Measurements from ENCODE around the gene MOB3B. TPM values are rescaled to one million over a fixed set of nuclear protein-coding genes. Genes with fewer than 3 reads are reported as not detected.

The MOB3B gene
- total RNA-seq, 1 experiment from 2014 or later = 0.19 TPM

- CTCF ChIA-PET = no interaction called here
- Histone ChIP-seq H3K9me3 (ENCODE audit: low read depth, low read length, poor library complexity, severe bottlenecking) (no peaks in the 10 kb centered on the region), H3K27me3 (replicated peaks; ENCODE audit: insufficient read depth, low read depth, low read length, poor library complexity) (no peaks in the 10 kb centered on the region), H3K4me3 (ENCODE audit: low read depth, low read length, poor library complexity, severe bottlenecking) (no peak overlapping the region), H3K36me3 (ENCODE audit: insufficient read depth, low read length, poor library complexity, severe bottlenecking) (no peaks in the 10 kb centered on the region), H3K27ac (ENCODE audit: low read depth, low read length, poor library complexity, severe bottlenecking) (no peak overlapping the region), H3K4me1 (ENCODE audit: insufficient read depth, low read length, poor library complexity, severe bottlenecking) (no peaks in the 10 kb centered on the region)
- BruUV-seq (replicated peaks) = no TSS peak
- intact Hi-C loops (cut with micrococcal nuclease; ENCODE audit: unreplicated experiment) = loop anchor here (10.0 kb wide), 2 partner anchors 390 to 740 kb away; no protein-coding TSS in a partner anchor
- POLR2A ChIA-PET (ENCODE audit: low non-redundant PET) = no interaction called here
- no peak for DNase-seq (ENCODE audit: low spot score)
- TF ChIP-seq EZH2 (IDR thresholded peaks at IDR 0.05; ENCODE audit: borderline replicate concordance, low read depth, low read length, poor library complexity, severe bottlenecking) = no peak
- no peak for TF ChIP-seq CTCF (conservative IDR thresholded peaks at IDR 0.05; ENCODE audit: low read depth, low read length)
Measured at GRCh38 chr9:27335075-27335474, 194.5 kb downstream of the MOB3B start.

GRCh38 chr9:27333241-27334052 lies 196.2 kb downstream of the MOB3B start:
- TF ChIP-seq EZH2 (IDR thresholded peaks at IDR 0.05; ENCODE audit: borderline replicate concordance, low read depth, low read length, poor library complexity, severe bottlenecking) (no peak), CTCF (conservative IDR thresholded peaks at IDR 0.05; ENCODE audit: low read depth, low read length) (peak; percentile 65)
- CTCF ChIA-PET = interaction anchor here (0.5 to 1.5 kb wide), 4 partner anchors 196 to 1040 kb away, joined by 3 to 4 read pairs (median 3); partner anchors contain the start of gene MOB3B
- intact Hi-C loops (cut with micrococcal nuclease; ENCODE audit: unreplicated experiment) = loop anchor here (5.0 to 10.0 kb wide), 3 partner anchors 214 to 741 kb away; no protein-coding TSS in a partner anchor
- H3K4me1 ChIP-seq (ENCODE audit: insufficient read depth, low read length, poor library complexity, severe bottlenecking) = no peaks in the 10 kb centered on the region
- POLR2A ChIA-PET (ENCODE audit: low non-redundant PET) = no interaction called here
- H3K9me3 ChIP-seq (ENCODE audit: low read depth, low read length, poor library complexity, severe bottlenecking) = no peaks in the 10 kb centered on the region
- DNase-seq (ENCODE audit: low spot score) = peak; percentile 66
- no TSS peak for BruUV-seq (replicated peaks)
- H3K36me3 ChIP-seq (ENCODE audit: insufficient read depth, low read length, poor library complexity, severe bottlenecking) = no peaks in the 10 kb centered on the region
- no peaks in the 10 kb centered on the region for H3K27me3 ChIP-seq (replicated peaks; ENCODE audit: insufficient read depth, low read depth, low read length, poor library complexity)
- H3K27ac ChIP-seq (ENCODE audit: low read depth, low read length, poor library complexity, severe bottlenecking) = no peak overlapping the region
- no peak overlapping the region for H3K4me3 ChIP-seq (ENCODE audit: low read depth, low read length, poor library complexity, severe bottlenecking)

- H3K27ac ChIP-seq (ENCODE audit: low read depth, low read length, poor library complexity, severe bottlenecking) = no peak overlapping the region
- H3K36me3 ChIP-seq (ENCODE audit: insufficient read depth, low read length, poor library complexity, severe bottlenecking) = no peaks in the 10 kb centered on the region
- intact Hi-C loops (cut with micrococcal nuclease; ENCODE audit: unreplicated experiment) = loop anchor here (5.0 to 10.0 kb wide), 3 partner anchors 216 to 743 kb away; no protein-coding TSS in a partner anchor
- H3K4me1 ChIP-seq (ENCODE audit: insufficient read depth, low read length, poor library complexity, severe bottlenecking) = no peaks in the 10 kb centered on the region
- ChIA-PET POLR2A (ENCODE audit: low non-redundant PET) (no interaction called here), CTCF (no interaction called here)
- H3K27me3 ChIP-seq (replicated peaks; ENCODE audit: insufficient read depth, low read depth, low read length, poor library complexity) = no peaks in the 10 kb centered on the region
- TF ChIP-seq EZH2 (IDR thresholded peaks at IDR 0.05; ENCODE audit: borderline replicate concordance, low read depth, low read length, poor library complexity, severe bottlenecking) (no peak), CTCF (conservative IDR thresholded peaks at IDR 0.05; ENCODE audit: low read depth, low read length) (no peak)
- BruUV-seq (replicated peaks) = no TSS peak
- no peak for DNase-seq (ENCODE audit: low spot score)
- H3K9me3 ChIP-seq (ENCODE audit: low read depth, low read length, poor library complexity, severe bottlenecking) = no peaks in the 10 kb centered on the region
- no peak overlapping the region for H3K4me3 ChIP-seq (ENCODE audit: low read depth, low read length, poor library complexity, severe bottlenecking)
Measured at GRCh38 chr9:27331393-27331792, 198.2 kb downstream of the MOB3B start.
